ENCODE results near the gene TMEM175. TPM values are rescaled to one million over a fixed set of nuclear protein-coding genes. Genes with fewer than 3 reads are reported as not detected.

Gene TMEM175
- polyA plus RNA-seq, 3 donors = 17.3 to 30.1 (median 24.2) TPM

DNA sequence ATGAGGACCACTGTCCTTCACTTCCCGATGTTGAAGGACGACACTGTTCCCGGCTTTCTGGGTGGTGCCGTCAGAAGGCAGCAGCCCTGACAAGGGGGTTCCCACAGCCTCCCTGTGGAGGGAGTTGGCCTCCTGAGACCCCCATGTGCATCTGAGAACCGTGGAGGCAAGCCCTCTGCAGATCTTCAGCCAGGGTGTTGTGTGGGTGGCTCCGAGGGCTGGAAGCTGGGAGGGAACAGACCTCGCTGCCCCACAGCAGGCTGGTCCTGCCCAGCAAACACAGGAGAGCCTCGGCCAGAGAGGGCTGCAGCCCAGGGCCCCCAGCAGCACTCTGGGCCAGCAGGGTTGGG is 24.9 kb downstream of the TMEM175 start:
- DNase-seq (ENCODE audit: low read depth in 3 of 3, low spot score in 2 of 3) = no peak

- DNase-seq (ENCODE audit: low read depth in 3 of 3, low spot score in 2 of 3) = no peak
Observed at GRCh38 chr4:957581-958313, 25.5 kb downstream of the TMEM175 start.

DNA sequence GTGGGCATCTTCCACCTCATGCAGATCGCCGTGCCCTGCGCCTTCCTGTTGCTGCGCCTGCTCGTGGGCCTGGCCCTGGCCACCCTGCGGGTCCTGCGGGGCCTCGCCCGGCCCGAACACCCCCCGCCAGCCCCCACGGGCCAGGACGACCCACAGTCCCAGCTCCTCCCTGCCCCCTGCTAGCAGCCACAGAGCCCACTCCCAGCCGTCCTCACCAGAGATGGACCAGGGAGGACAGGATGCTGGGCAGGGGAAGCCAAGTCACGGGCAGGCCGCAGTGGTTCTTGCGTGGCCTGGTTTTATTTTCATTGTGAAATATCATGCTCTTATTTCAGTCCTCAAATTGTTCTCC is 26.0 kb downstream of the TMEM175 start:
- no peak for DNase-seq (ENCODE audit: low read depth in 3 of 3, low spot score in 2 of 3)

DNA sequence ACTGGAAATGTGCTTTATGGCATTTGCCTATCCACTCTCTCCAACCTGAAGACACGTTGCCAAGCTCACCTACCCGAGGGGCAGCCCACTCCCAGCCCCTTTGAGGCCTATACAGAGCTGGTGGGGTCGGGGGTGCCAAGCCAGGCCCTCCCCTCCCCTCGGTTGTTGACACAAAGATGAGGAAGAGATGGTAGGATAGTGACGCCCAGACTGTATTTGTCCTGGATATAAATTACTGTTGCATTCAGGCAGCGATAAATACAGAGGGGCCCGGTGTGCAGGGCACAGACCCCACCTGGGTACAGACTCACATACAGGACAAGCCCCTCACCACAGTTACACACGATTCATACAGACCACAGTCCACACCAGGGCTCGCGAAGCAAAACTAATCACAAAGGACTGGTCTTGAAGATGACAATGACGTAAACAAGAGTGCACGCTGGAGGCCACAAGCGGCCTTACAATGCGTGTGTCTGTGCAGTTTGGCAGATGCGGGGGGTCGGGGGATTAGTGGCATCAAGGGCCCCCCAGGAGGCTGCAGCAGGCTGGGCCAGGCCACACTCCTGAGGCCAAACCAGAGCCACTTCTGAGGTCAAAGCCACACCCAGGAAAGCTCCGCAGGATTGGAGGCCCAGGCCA is 26.6 kb downstream of the TMEM175 start:
- no peak for DNase-seq (ENCODE audit: low read depth in 3 of 3, low spot score in 2 of 3)

- DNase-seq (ENCODE audit: low read depth in 3 of 3, low spot score in 2 of 3) = no peak
Observed at GRCh38 chr4:959338-960139, 27.3 kb downstream of the TMEM175 start.

DNA sequence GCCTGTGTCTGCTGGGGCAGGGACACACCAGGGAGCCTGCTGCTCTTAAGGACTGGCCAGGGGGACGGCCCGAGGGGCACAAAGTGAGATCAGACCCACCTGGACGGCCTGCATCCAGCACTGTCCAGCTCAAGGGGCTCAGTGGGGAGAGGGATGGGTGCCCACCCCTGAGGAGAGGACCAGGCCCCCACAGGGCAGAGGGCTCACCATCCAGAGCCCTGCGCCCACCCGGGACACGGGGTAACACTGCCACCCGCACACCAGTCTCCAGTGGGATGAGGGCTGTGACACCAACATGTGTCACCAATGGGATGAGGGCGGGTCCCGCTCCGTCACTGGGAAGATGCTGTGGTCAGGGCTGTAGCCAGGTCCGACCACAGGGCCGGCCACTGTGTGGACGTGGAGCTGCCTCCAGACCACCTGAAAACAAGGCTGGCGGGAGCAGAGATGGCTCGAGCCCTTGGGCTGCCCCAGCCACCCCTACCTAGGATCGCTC is 27.9 kb downstream of the TMEM175 start:
- no peak for DNase-seq (ENCODE audit: low read depth in 3 of 3, low spot score in 2 of 3)

GRCh38 chr4:960636-961350 is 28.5 kb downstream of the TMEM175 start:
- DNase-seq (ENCODE audit: low read depth in 3 of 3, low spot score in 2 of 3) = no peak

DNA sequence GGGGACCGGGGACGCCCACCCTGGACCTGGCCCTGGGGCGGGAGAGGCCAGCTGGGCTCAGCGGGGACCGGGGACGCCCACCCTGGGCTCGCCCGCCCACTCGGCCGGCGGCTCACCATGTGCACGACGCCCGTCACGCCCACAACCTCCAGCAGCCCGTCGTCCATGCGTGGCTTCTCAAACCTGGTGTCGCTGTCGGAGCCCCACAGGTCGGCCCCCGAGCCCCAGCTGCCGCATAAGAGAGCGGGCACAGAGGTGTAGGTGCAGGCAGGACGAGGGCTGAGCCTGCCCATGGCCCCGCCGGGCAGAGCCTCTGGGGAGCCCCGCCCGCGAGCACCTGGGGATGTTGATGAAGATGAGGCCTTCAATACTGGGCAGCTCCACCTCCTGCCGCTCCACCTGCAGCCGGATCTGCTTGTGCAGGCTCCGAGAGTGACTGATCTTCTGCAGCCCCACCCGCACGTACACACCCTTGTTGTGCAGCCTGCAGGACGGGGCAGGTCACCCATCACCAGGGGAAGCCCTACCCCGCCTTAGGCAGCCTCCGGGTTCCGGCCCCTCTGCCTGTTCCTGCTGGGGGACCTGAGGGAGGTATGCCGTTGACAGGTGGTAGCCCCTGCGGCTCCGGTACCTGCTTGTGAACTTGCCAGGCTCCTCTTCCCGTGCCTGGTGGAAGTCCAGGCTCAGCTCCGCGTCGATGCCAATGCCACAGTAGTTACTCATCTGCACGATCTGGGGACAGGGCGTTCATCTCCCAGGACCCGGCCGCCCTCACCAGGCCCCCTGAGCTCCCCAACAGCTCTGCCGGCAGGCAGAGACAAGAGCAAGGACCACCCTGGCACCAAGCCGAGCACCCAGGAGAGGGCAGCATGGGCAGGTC is 29.3 kb downstream of the TMEM175 start:
- DNase-seq (ENCODE audit: low read depth in 3 of 3, low spot score in 2 of 3) = no peak

DNA sequence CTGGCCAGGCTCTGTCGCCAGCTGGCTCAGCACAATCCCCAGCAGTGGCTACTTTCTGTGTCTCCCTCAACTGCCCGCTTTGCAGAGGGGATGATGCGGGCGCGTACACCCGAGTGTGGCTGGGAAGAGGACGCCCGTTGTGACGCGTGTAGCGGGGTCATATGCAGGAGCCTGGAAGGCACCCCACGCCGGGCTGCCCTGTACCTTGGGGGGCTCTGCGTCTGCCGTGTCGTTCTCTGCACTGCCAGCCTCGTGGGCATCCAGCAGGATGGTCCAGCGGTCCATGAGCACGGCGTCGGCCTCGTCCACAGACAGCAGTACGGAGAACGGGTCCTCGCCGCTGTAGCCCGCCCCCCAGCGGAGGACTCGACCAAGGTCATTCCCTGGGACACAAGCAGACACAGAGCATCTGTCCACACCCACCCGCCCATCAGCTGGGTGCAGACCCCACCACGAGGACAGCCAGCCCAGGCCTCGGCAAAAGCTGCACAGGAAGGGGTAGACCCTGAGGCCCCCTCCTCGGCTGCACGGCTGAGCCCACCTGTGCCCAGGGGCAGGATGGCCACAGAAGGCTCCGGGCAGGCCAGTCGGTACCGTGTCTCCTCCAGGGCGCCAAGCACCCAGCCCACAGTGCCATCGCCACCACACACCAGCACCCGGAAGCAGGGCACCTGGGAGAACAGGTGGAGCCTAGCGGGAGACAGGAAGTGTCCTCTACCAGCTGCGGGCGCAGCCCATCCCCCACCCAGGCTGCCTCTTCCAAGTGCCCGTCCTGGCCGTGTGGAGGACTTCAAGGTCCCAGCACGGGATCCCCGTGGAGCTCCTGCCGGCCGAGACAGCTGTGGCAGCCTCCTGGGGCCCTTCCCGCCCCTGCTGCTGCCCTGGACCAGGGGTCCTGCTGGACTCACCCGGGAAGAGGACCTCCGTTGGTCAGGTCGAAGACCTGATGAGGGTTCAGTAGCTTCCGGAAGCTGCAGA is 30.3 kb downstream of the TMEM175 start:
- no peak for DNase-seq (ENCODE audit: low read depth in 3 of 3, low spot score in 2 of 3)

DNA sequence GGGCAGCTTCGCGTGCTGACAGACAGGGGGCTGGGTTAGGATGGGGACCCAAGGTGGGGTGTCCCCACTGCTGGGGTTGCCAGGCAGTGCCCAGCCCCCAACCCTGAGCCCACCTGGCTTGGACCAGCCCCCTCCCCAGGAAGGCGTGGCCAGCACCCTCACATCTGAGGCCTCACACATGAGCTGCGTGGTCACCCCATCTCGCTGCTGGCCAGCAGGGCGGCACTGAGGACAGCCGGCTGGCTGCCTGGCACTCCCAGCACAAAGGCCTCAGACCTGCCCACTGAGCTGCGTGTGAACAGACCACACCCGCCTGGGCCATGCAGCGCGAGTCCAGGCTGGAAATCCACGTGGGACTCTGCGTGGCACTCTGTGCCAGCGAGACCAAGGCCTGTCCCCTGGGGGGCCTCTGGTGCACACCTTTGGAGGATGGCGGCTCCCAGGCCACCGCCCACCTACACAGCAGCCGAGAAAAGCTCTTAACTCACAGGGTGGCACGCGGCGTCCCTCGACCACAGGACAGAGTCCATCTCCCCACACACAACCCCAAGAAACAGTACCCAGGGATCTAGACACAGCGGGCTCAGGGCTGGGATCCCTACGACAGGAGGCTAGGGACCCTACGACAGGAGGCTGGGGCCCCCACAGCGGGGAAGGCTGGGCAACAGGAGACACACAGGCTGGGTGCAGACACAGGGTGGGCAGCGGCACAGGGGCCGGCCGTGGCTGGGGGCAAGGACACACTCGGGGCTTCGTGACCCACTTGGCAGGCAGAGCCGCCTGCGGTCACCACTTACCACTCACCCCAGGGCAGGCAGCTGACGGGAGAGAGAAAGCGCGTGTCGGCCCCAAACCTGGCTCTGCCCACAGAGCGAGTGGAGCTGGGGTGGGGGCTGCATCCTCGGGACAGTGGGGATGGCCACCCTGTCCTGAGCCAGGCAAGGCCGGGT is 31.3 kb downstream of the TMEM175 start:
- DNase-seq (ENCODE audit: low read depth in 3 of 3, low spot score in 2 of 3) = no peak

DNA sequence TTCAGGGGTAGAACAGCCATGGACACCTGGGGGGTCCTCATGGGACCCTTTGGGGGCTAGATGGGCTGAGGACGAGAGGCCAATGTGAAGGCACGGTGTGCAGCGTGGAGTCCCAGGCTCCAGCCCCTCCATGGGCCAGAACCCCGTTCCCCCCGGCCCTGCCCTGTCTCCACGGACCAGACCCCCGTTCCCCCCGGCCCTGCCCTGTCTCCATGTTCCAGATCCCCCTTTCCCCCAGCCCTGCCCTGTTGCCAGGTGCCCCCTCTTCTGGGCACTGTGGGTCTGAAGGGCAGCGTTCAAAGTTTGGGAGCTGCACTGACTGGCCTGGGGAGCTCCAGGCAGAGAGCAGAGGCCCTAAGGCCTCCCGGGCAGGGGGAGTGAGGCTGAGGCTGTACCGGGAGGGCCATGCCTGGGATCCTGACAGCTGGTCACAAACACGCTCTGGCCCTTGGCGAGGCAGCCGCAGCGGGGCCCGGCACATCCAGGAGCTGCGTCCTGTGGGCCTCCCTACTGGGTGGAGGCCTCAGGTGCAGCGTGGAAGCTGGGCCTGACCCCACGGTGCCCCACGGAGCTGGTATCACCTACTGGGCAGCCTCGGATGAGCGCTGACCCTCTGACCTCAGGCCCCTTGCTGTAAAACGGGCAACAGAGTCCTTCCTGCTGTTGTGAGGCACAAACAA is 32.2 kb downstream of the TMEM175 start:
- DNase-seq (ENCODE audit: low read depth in 3 of 3, low spot score in 2 of 3) = no peak

- no peak for DNase-seq (ENCODE audit: low read depth in 3 of 3, low spot score in 2 of 3)
Observed at GRCh38 chr4:965048-965765, 32.9 kb downstream of the TMEM175 start.

GRCh38 chr4:965766-966134 is 33.5 kb downstream of the TMEM175 start:
- DNase-seq (ENCODE audit: low read depth in 3 of 3, low spot score in 2 of 3) = no peak

DNA sequence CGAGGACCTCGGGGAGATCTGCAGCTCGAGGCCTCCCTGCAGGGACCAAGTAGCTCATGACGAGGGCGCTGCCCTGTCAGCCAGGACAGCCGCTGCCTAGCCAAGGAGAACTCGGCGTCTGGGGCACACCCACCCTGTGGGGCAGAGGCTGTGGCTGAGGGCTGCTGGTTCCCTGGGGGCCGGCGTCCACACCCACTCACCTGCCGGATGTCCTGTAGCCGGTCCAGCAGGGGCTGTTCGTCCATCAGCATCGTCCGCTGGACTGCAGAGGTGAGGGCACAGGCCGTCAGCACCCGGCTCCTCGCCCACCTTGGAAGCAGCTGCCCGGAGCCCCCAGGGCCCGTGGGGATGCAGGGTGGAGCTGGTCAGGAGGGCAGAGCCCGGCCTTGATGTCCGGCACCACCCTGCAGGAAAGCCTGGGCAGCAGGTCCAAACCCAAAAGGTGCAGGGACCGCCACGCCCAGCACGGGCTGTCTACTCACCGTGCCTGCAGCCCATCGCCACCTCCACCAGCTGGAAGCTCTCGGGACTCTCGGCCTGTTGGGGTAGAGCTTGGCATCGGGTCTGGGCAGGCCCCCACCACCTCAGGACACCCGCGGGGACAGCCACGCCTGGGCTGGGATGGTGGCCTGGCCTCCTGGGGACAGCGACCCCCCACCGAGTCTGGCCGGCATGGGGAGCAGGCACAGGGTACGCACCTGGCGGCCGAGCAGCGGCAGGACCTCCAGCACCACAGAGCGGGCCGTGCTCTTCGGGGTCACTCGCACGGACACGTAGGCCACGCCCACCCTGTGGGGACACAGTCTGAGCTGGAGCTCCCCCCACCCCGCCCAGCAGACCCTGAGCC is 34.2 kb downstream of the TMEM175 start:
- DNase-seq (ENCODE audit: low read depth in 3 of 3, low spot score in 2 of 3) = no peak

Measured in right renal cortex interstitium (tissue), 3 donors.